ENCODE measurements around the gene COX4I1. TPM values are rescaled to one million over a fixed set of nuclear protein-coding genes. Genes with fewer than 3 reads are reported as not detected.
"Not testable (repeated sequence)": the region's sequence is repeated elsewhere in the genome, so short reads cannot be mapped to it uniquely, and the experiment has no call there.

The COX4I1 gene
- total RNA-seq, 1 donor from 2014 or later = 419 TPM

GRCh38 chr16:85821390-85822135, 22.1 kb downstream of the COX4I1 start:
- peak; percentile 95 for DNase-seq (ENCODE audit: low spot score)

DNA sequence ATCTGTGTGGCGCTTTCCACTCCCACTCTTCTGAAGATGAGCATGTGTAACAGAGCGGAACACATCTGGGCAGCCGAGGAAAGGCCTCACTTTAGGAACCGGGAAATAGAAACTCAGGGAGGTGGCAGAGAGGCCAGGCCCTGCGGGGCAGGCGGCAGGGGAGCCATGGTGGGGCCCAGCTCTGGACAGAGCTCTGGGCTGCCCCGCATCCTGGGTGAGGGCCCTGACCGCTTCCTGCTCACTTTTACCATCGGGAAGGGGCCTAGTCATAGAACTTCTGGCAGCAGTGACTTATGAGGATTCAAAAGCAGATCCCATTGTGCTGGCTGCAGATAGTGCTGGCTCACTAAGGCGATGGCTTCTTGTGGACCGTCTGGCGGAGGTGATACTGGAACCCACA, 22.6 kb downstream of the COX4I1 start:
- no peak for DNase-seq (ENCODE audit: low spot score)

DNA sequence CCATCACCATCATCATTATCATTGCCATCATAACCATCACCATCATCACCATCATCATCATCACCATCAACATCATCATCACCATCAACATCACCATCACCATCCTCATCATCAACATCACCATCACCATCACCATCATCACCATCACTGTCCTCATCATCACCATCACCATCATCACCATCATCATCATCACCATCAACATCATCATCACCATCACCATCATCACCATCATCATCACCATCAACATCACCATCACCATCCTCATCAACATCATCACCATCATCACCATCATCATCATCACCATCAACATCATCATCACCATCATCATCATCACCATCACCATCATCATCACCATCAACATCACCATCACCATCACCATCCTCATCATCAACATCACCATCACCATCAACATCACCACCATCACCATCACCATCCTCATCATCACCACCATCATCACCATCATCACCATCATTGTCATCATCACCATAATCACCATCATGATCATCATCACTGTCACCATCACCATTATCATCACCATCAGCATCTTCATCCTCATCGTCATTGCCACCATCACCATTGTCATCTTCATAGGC, 23.9 kb downstream of the COX4I1 start:
- no peak for DNase-seq (ENCODE audit: low spot score)

DNA sequence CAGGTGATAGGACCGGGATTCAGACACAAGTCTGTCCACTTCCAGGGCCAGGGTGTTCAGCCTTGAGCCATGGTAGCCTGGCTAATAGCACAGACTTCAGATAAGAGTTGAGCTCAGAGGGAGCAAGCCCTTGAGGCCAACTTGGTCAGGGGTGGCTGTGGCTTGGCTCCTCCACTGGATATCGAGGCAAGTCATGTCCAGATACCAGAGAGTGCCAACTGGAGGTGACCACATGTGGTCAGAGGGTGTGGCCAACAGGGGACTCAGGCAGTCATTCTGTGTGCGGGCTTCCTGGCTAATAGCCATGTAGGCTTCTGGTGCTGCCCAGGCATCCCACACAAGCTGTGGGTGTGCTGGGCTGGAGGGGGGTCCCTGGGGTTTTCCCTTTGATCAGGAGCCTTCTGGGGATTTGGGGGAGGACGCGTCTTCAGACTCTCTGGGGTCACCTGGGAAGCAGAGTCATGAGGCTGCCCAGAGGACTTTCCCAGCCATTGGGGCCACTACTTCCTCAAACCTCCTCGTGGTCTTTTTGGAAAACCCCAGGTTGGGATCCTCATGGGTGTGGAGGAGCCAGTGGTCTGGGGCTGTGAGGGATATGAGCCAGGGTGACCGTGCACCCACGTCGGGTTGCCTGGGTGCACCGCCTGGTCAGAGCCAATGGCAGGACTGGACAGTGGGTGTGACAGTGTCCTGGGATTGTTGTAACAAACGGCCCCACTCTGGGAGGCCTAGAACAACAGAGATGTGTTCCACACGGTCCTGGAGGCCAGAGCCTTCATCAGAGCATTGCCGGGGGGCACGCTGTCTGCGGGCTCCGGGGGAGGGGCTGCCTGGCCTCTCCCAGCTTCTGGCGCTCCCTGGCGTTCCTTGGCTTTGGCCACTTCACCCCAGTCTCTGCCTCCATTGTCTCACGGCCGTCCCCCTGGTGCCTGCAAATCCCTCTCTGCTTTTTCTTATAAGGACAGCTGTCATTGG, 25.0 kb downstream of the COX4I1 start:
- no peak for DNase-seq (ENCODE audit: low spot score)

DNA sequence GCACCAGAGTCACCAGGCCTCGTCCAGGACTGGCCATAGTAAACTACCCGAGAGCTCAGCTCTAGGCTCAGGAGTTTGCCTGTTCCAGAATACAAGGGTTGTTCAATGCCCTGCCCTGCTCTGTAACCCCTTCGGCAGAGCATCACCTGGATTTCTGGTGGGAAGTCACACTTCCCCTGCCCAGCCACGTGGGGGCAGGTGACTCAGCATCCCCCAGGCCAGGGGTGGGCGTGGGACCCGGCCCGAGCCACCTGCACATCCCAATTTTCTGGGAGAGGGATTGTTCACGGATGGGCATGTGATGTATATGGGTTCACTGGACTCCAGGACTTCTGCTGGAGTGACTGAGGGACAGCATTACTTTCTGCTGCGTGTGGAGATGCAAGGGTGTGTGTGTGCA, 25.8 kb downstream of the COX4I1 start:
- DNase-seq (ENCODE audit: low spot score) = no peak

GRCh38 chr16:85826686-85827247, 27.3 kb downstream of the COX4I1 start:
- no peak for DNase-seq (ENCODE audit: low spot score)

DNA sequence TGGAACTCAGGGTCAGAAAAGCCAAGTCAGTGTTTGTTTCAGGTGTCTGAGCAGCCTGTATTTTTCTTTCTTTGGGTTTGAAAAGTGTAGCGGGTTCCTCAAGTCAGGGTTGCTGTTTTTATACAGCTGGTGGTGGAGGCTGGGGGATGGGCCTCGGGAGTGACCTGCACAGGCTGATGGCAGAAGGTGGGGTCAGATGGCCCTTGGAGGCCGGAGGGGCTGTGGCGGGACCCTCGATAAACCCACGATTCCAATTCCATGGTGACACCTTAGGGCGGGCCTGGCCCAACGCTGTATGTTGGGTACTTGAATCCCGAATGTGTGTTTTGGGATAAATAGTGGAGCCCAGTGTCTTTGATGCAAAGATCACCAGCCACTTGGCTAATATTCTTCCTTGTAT, 28.7 kb downstream of the COX4I1 start:
- DNase-seq (ENCODE audit: low spot score) = no peak

DNA sequence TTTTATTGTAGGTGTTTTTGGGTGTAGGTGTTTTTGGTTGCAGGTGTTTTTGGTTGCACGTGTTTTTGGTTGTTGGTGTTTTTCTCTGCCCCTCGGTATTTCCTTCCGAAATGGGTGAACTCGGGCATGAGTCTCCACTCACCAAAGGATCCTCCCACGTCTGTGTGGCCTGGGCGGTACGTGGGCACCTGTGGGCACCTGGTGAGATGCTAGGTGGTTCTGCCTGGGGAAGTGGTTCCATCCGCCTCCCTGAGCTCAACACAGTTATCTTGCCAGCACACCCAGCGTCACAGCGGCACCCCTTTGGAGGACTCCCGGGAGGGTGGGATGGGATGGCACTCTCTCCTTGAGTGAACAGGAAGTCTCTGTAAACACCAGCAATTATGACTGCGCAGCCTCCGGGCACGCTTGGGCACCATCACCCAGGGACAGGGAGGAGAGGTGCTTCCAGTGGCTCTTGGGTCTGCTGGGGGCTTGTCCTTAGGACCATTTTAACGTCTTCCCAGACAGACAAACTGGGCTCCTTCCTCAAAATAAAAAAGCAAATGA, 29.8 kb downstream of the COX4I1 start:
- no peak for DNase-seq (ENCODE audit: low spot score)

GRCh38 chr16:85829751-85830445, 30.4 kb downstream of the COX4I1 start:
- DNase-seq (ENCODE audit: low spot score) = no peak

- no peak for DNase-seq (ENCODE audit: low spot score)
Observed at GRCh38 chr16:85830821-85831220, 31.3 kb downstream of the COX4I1 start.

DNA sequence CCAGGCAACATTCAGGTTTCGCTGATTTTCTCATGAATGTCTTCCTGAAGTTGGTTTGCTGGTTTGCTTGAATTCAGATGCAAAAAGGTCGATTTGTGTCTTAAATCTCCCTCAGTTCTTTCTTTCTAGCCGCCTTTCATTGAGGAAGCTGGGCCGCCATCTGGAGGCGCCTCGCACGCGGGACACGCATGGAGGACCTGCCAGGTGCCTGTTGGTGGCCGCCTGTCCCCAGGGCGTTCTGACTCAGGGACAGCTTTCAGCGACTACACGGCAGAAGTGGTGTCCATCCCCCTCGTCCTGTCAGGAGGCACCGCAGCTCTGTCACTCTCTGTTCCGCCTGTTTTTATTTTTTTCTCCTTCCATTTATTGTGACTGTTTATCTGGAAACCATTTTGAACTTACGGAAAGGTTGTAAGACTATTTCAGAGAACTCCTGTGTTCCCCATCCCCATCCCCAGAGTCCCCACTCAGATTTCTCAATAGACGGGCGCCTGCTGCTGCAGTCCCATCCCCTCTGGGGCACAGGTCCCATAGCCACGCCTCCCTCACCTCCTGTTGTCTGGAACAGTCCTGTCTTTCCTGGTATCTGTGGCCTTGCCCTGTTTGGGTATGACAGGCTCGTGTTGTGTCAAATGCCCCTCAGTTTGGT, 33.2 kb downstream of the COX4I1 start:
- DNase-seq (ENCODE audit: low spot score) = no peak

GRCh38 chr16:85833219-85833920, 33.9 kb downstream of the COX4I1 start:
- no peak for DNase-seq (ENCODE audit: low spot score)

GRCh38 chr16:85834741-85835140, 35.2 kb downstream of the COX4I1 start:
- DNase-seq (ENCODE audit: low spot score) = no peak

GRCh38 chr16:85835227-85835751, 35.8 kb downstream of the COX4I1 start:
- DNase-seq (ENCODE audit: low spot score) = no peak

DNA sequence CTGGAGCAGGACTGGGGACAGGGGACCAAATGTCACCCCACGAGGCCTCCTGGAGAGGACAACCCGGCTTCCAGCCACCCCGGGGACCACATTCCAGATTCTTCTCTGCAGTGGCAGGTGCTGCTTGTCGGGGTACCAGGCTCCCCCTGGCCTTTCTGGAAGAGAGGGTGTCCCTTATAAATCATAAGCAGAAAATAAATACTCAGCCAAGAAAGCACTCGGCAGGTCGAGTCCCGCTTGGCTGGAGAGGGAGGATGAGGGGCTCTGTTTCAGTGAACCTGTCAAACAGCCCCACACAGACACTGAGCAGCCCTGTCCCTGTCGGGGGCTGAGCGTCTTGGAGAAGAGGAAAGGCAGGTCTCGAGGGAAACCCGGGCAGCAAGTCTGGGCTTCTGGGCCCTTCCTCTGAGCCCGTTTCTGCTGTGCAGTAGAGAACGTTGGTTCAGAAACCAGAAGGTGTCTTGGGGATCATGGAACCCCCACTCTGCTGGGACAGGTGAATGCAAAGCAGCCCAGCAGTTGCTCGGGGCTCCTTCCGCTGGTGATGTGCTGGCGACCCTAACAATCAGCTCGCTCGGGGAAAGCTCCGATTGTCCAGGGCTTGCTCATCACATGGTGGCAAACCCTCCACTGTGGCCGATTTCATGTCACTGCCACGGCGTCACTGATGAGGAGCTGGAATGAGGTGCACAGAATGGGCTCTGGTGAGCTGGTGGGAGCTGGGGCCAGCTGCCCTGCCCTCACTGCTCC, 36.6 kb downstream of the COX4I1 start:
- no peak for DNase-seq (ENCODE audit: low spot score)

GRCh38 chr16:85836706-85837582, 37.4 kb downstream of the COX4I1 start:
- DNase-seq (ENCODE audit: low spot score) = no peak

GRCh38 chr16:85837654-85838053, 38.2 kb downstream of the COX4I1 start:
- not testable (repeated sequence) for DNase-seq (ENCODE audit: low spot score)

Measured in mesenteric fat pad (tissue), 1 donor.